ENCODE data around the gene HOXB2.

HOXB2 gene

DNA sequence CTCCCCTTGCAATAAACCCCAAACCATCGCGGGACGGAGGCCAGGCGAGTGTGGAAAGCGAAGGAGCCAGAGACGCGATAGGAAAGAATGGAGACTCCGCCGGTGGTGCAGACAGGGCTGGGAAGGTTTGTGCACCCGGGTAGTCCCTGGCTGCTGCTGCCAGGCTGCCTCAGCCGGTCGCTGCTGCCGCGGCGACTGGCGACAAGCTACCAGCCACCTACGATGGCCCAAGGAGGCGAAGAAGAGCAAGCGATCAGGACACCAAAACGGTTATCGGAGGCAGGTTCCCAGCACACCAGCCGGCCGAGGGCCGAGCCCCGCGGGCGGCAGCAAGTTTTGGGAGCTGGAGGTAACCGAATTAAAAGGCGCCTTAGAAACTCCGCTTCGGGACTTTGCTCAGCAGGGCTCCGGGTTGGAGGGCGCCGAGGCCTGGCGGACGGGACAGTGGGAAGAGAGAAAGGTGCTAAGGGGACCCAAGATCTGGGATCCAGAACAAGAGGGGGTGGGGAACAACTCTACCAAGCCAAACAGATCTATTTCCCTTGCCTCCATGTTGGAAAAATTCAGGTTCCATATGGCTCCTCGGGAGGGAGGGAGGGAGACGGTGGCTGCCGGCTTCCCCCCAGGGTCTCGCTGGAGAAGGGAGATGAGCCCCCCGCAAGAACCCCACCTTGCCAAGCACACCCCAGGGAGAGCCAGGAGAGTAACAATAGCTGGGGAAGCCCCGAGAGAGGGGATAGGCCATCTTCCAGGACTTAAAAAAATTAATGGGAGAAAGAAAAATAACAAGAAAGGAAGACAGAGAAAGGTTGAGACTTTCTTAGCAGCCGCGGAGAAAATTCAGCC lies 9.7 kb upstream of the HOXB2 start:
- no peak for DNase-seq (ENCODE audit: insufficient read length, low spot score)
- TF ChIP-seq, protein P1, sequence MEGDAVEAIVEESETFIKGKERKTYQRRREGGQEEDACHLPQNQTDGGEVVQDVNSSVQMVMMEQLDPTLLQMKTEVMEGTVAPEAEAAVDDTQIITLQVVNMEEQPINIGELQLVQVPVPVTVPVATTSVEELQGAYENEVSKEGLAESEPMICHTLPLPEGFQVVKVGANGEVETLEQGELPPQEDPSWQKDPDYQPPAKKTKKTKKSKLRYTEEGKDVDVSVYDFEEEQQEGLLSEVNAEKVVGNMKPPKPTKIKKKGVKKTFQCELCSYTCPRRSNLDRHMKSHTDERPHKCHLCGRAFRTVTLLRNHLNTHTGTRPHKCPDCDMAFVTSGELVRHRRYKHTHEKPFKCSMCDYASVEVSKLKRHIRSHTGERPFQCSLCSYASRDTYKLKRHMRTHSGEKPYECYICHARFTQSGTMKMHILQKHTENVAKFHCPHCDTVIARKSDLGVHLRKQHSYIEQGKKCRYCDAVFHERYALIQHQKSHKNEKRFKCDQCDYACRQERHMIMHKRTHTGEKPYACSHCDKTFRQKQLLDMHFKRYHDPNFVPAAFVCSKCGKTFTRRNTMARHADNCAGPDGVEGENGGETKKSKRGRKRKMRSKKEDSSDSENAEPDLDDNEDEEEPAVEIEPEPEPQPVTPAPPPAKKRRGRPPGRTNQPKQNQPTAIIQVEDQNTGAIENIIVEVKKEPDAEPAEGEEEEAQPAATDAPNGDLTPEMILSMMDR (IDR thresholded peaks at IDR 0.05; ENCODE audit: insufficient read depth, missing control alignments), result no peak
- no peak for FAIRE-seq

DNA sequence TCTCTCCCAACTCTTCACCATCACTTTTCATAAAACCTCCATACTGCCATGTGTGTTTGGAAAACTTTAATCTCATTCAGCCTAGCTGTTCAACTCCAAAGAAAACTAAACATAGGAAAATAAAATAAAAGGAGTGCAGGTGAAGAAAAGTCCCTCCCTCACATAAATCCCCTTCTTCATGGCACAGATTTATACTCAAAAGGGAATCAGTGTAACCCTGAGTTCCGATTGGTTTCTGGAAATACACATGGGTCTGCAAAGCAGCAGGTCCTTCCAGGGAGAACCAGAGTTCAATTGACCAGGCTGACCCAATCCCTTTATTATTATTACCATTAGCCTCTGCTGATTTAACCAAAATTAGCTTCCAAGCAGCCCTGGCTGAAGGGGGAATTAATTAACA lies 8.9 kb upstream of the HOXB2 start:
- DNase-seq (ENCODE audit: insufficient read length, low spot score) (no peak), FAIRE-seq (no peak)
- TF ChIP-seq, protein P1 (IDR thresholded peaks at IDR 0.05; ENCODE audit: insufficient read depth, missing control alignments), result no peak

DNA sequence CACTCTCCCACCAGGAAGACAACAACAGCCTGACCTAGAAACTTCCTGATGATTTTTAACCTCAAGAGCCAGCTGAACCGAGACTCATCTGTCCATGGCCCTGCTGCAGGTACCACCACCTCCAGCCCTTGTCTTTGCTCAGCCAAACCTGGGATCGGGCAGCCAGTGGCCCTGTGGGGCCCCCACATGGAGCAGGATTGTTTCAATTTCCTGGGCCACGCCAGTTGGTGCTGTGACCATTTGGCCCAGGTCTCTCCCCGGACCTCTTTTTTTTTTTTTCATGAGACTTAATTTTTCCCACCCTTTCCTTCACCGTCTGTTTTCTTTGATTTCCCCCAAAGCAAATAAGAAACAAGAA lies 8.3 kb upstream of the HOXB2 start:
- no peak for FAIRE-seq
- DNase-seq (ENCODE audit: insufficient read length, low spot score), result no peak
- TF ChIP-seq, protein P1 (IDR thresholded peaks at IDR 0.05; ENCODE audit: insufficient read depth, missing control alignments), result no peak

DNA sequence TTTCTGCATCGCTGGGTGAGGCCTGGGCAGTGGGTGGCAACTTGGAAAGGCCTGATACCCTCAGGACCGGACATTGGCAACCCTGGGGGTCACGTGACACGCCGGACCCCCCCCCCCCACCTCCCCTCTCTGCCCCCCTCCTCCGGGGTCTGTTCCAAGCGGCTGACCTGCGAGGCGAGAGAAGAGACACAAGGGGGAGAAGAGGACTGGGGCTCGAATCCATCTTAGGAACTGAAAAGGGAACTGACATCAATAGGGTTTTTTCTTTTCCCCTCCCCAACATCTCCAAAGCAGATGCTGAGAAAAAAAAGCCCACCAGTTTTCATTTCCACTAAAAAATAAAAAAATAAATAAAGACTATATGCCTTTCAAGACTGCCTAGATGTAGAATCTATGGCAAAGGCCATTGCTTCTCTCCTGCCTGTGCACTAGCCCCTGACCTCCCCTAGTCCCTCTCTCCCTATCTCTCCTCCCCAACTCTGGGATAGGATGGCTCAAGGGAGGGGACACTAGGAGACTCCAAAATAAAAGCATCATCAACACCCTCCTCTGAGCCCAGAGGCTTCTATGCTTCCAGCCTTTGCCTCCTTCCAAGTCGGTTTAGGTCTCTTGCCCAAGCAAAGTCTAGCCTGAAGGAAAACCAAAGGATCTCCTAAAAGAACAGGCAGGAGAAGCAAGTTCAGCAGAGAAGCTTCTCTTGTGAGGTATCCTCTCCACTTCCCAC lies 7.7 kb upstream of the HOXB2 start:
- no peak for FAIRE-seq
- no peak for DNase-seq (ENCODE audit: insufficient read length, low spot score)
- TF ChIP-seq, protein P1 (IDR thresholded peaks at IDR 0.05; ENCODE audit: insufficient read depth, missing control alignments), result no peak

DNA sequence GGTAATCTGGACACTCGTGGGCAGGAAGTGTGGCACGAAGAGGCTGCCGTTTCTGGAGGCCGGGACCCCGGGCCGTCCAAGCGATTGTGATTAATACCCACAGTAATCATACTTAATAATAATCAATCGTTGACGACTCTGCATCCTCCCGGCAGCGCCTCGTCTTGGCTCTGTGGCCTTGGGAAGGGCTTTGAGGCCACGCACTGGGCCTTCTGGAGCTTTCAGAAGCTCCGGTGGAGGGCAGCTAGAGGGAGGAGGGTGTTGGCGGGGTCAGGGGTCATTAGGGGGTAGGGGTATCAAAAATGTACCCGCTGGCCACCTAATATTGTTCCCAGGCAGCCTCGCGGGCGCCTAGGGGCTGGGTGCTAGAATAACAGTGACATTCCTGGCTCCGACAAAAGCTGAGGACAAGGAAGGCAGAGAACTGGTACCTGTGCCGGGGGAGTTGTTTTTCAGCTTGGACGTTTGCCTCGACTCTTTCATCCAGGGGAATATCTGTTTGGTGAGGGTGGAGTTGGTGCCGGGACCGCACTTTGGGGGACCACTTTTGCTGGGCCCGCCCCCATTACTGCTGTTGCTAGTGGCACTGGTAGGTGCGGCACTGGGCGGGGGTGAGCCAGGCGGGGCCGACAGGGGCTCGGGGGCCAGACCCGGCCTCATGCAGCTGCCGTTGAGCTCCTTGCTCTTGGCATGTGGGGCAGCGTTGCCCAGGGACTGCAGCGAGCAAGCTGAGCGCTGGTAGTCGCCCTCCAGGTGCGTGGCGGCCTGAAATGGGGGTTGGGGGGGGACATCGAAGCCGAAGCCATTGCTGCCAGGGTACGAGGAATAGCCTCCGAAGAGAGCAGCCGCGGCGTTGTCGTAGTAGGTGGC lies 6.9 kb upstream of the HOXB2 start:
- FAIRE-seq (no peak), DNase-seq (ENCODE audit: insufficient read length, low spot score) (no peak)
- TF ChIP-seq, protein P1 (IDR thresholded peaks at IDR 0.05; ENCODE audit: insufficient read depth, missing control alignments), result no peak

DNA sequence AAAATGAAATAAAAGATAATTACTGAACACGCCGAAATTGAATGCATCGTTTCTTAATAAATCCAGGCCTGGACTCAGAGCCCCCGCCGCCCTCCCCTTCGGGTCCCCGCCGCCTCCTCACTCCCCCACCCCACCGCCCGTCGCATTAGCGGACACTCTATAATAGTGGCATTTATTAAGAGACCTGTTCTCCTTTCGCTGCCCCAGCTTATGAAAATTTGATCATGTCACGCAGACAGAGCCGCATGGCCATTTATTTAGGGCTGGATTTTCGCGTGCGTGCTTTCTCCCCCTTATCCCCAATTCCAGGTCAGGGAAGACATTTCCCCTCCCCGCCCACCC lies 6.3 kb upstream of the HOXB2 start:
- DNase-seq (ENCODE audit: insufficient read length, low spot score) (no peak), FAIRE-seq (no peak)
- TF ChIP-seq, protein P1 (IDR thresholded peaks at IDR 0.05; ENCODE audit: insufficient read depth, missing control alignments), result no peak
